Calu3 (cell line): ENCODE measurements around the gene SCYL3. TPM values are rescaled to one million over a fixed set of nuclear protein-coding genes. Genes with fewer than 3 reads are reported as not detected.

Experiments
- BruUV-seq: library from RNA; stranded (reverse); fragments of 400-500 nt; replicated peaks from 2 replicates; lab custom pipeline; 2021; lab: Mats Ljungman, UMichigan
- CTCF ChIA-PET: fragments of 300-600 bp; sonication (Branson Sonifier 250); formaldehyde crosslinking; loops from one replicate; lab custom pipeline; 2022; ENCODE audit warnings: antibody characterized with exemption; lab: Charles Lee
- DNase-seq: peaks from one replicate; pipeline ENCODE4 v3.0.0; 2022
- H3K27ac Mint-ChIP-seq: one replicate; pipeline ENCODE4 v1.8.0; 2022; ENCODE audit warnings: mixed read lengths; ENCODE audit not compliant: unreplicated experiment
- H3K27me3 Mint-ChIP-seq: one replicate; pipeline ENCODE4 v1.8.0; 2022; ENCODE audit warnings: mixed read lengths; ENCODE audit not compliant: unreplicated experiment
- H3K36me3 Mint-ChIP-seq: one replicate; pipeline ENCODE4 v1.8.0; 2022; ENCODE audit warnings: mild to moderate bottlenecking, moderate library complexity, mixed read lengths; ENCODE audit not compliant: insufficient read depth, unreplicated experiment
- H3K4me1 Mint-ChIP-seq: one replicate; pipeline ENCODE4 v1.8.0; 2022; ENCODE audit warnings: mild to moderate bottlenecking, low read depth, mixed read lengths; ENCODE audit not compliant: unreplicated experiment
- H3K4me3 Mint-ChIP-seq: one replicate; pipeline ENCODE4 v1.8.0; 2022; ENCODE audit warnings: mild to moderate bottlenecking, low read depth, moderate library complexity, mixed read lengths; ENCODE audit not compliant: unreplicated experiment
- H3K9me3 Mint-ChIP-seq: one replicate; pipeline ENCODE4 v1.8.0; 2022; ENCODE audit warnings: low read depth, mixed read lengths; ENCODE audit not compliant: unreplicated experiment
- CTCF ChIP-seq: fragments of 200-600 bp; IDR thresholded peaks from one replicate; pipeline ENCODE4 v1.8.0; 2022; ENCODE audit warnings: antibody characterized with exemption; ENCODE audit not compliant: unreplicated experiment
- intact Hi-C: fragments of 100-400 bp; cut with micrococcal nuclease; formaldehyde crosslinking; loops from one replicate; pipeline ENCODE4 v1.10.0; 2022; ENCODE audit not compliant: unreplicated experiment
- total RNA-seq: library from RNA; stranded (reverse); gene quantifications from 2 replicates; pipeline ENCODE4 v1.2.3, GENCODE V29; 2022

SCYL3 gene
- total RNA-seq, 1 experiment from 2014 or later = 18.3 TPM

DNA sequence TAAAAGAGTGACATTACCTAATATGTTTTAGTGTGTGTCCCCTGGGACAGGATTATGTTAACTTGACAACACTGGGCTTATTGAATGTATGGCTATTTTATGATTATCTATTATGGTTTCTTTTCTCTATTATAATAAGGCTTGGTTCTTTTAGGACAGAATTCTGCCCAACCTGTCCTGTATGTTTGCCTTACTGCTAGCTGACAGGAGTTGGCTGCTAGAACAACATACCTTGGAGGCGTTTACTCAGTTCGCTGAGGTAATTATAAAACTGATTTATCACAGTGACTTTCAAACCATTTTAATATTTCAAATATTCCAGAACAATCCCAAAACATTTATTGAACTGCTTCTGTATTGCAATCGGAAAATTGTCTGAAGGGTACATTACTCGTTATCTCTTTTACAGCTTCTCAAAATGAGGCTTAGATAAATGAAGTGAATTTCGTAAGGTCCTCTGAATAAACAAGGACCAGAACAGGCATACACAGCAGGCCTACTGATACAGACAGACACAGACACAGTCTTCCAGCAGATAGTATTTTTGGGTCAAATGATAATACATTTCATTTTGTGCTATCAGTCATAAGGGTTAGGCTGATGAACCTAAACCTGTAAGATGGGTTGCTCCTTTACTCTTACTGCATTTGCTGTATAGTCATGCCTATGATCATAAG lies 44.2 kb downstream of the SCYL3 start:
- Mint-ChIP-seq H3K9me3 (no peaks in the 10 kb centered on the region), H3K27me3 (no peaks in the 10 kb centered on the region), H3K4me3 (no peak overlapping the region), H3K4me1 (no peaks in the 10 kb centered on the region), H3K27ac (no peak overlapping the region), H3K36me3 (peaks cover 66% of the 10 kb centered on the region)
- no TSS peak for BruUV-seq
- no peak for TF ChIP-seq CTCF
- intact Hi-C loops = no loop called here
- CTCF ChIA-PET = no interaction called here
- no peak for DNase-seq

DNA sequence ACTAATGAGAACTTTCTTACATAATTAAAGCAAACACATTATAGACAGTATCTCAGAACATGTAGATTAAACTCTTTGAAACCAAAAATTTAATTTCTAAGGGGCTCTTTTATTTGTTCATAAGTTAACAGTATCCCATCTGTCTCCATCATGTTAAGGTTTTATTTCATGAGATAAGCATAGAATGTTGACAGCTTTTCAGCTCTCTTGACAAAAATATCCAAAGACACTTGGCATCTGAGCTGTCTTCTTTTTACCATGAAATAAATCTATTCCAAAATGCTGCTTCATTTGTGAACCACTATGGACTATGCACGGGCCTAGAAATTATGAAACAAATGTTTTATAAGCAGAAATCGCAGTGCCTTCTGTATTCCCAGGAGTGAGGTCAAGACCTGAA lies 45.2 kb downstream of the SCYL3 start:
- BruUV-seq = no TSS peak
- Mint-ChIP-seq H3K9me3 (no peaks in the 10 kb centered on the region), H3K27ac (no peak overlapping the region), H3K36me3 (peaks cover 58% of the 10 kb centered on the region), H3K4me3 (no peak overlapping the region), H3K27me3 (no peaks in the 10 kb centered on the region), H3K4me1 (no peaks in the 10 kb centered on the region)
- no peak for DNase-seq
- CTCF ChIA-PET = no interaction called here
- intact Hi-C loops = no loop called here
- no peak for TF ChIP-seq CTCF

GRCh38 chr1:169844941-169845608 lies 48.6 kb downstream of the SCYL3 start:
- CTCF ChIA-PET = no interaction called here
- Mint-ChIP-seq H3K4me1 (no peaks in the 10 kb centered on the region), H3K27me3 (no peaks in the 10 kb centered on the region), H3K9me3 (peaks cover 7% of the 10 kb centered on the region), H3K4me3 (no peak overlapping the region), H3K27ac (no peak overlapping the region), H3K36me3 (peaks cover 46% of the 10 kb centered on the region)
- intact Hi-C loops = no loop called here
- BruUV-seq = no TSS peak
- no peak for TF ChIP-seq CTCF
- no peak for DNase-seq

GRCh38 chr1:169838942-169839341 lies 54.8 kb downstream of the SCYL3 start:
- Mint-ChIP-seq H3K27me3 (no peaks in the 10 kb centered on the region), H3K36me3 (peaks cover 37% of the 10 kb centered on the region), H3K9me3 (peaks cover 11% of the 10 kb centered on the region), H3K4me1 (no peaks in the 10 kb centered on the region), H3K27ac (no peak overlapping the region), H3K4me3 (no peak overlapping the region)
- intact Hi-C loops = no loop called here
- no peak for TF ChIP-seq CTCF
- CTCF ChIA-PET = no interaction called here
- BruUV-seq = no TSS peak
- DNase-seq = no peak
